Activated CD4-positive, alpha-beta T cell treated with anti-CD3 and anti-CD28 coated beads, Interleukin-2, amount 50 U/mL, for 4 hours (primary cell): ENCODE data around the gene CCDC187.

Source experiments
- DNase-seq, 2 experiments: peaks; one replicate each; pipeline ENCODE4 v3.0.0-alpha.2; 2020

The CCDC187 gene

DNA sequence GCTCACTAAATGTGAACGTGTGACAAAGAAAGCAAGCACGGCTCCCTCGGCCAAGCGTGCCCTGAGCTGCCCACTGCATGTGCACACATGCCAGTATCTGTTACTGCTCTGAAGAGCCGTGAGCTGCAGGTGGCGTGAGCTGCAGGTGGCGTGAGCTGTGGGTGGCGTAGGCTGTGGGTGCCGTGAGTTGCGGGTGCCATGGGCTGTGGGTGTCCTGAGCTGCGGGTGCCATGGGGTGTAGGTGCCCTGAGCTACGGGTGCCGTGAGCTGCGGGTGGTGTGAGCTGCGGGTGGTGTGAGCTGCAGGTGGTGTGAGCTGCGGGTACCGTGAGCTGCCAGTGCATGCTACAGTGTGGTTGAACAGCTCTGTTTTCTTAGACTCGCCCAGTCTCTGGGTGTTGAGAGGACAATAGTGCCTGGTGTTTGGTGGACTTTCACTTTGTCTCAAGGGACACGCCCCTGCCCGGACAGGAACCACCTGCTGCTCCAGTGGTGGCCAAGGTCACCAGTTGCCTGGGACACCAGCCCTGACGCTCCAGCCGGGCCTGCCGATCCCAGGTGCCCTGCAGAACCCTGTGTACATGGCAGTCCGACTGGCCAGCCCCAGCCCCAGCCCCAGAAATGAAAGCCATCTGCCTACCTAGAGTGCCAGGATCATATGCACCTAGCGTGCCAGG lies 6.7 kb downstream of the CCDC187 start:
- DNase-seq, result no peak

GRCh38 chr9:136296434-136297015 lies 7.4 kb downstream of the CCDC187 start:
- no peak for DNase-seq

DNA sequence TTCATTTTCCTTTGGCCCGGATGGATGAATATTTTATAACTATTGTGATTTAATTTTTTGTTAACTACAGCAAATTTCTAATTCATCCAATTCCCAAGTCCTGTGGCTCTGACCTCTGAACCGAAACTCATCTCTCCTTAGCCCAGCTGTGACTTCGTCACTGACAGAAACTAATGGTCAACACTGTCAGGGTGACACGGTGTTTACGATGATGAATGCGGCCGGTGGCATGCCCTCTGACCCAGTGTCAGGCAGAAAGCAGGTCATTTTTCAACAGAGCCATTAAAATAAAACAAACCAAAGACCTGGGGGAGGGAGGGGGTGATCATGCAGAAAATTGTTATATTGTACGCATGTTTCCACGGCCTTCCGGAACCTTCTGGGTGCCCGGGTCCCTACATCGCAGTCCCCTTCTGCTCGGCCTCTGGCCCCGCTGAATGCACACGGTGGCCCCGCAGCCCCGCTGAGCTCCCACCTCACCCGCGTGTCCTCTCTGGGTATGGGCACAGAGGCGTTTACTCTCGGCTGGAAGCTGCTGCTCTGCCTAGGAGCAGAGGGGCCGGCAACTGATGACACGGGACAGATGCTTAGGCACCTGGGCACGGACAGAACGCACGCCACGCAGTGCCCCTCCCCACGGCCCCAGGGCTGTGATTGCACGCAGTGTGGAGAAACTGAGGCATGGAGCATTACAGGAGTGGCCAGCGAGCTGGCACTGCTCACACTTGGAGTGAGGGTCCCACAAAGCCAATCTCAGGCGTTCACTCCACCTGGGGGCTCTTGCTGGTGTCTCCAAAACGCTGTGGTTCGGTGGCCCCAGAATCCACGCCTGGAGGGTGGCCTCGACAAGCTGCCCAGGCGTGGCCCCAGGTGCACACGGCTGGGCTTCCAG lies 8.1 kb downstream of the CCDC187 start:
- no peak for DNase-seq

DNA sequence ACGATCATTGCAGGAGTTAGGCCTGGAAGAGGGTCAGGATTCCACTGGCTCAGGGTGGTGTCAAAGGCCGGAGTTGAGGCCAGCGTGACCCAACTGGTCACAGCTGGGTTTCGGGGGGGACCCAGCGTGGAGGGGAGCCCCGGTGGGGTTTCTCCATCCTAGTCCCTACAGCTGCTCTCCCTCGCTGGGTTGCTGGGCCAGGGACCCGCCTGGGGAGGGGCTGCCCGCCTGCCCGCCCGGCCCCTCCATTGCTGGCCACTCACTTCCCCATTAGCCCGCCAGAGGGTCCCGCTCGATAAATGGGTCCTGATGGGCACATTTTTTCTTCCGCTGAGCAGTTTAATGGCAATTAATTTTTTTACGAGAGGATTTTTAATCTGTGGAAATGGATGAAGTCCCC lies 8.8 kb downstream of the CCDC187 start:
- DNase-seq, result no peak

DNA sequence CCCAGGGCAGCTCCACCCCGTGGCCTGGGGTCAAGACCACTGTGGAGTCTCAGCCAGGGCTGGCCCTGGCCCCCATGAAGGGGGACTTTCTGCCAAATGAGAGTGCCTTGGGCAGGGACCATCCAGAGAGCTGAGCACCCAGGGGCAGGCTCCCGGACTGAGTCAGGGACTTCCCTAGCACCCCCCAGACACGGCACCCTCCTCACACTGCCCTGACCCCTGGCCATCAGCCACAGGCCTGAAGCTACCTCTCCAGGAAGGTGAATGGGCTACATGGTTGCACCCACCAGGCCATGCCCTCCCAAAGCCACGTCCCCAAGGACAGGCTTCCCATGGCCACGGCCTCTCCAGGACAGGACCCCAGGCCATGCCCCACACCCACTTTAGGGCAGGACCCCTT lies 9.5 kb downstream of the CCDC187 start:
- no peak for DNase-seq

- no peak for DNase-seq
Observed at GRCh38 chr9:136293476-136294077, 10.3 kb downstream of the CCDC187 start.

- no peak for DNase-seq
Observed at GRCh38 chr9:136292591-136293448, 11.1 kb downstream of the CCDC187 start.

DNA sequence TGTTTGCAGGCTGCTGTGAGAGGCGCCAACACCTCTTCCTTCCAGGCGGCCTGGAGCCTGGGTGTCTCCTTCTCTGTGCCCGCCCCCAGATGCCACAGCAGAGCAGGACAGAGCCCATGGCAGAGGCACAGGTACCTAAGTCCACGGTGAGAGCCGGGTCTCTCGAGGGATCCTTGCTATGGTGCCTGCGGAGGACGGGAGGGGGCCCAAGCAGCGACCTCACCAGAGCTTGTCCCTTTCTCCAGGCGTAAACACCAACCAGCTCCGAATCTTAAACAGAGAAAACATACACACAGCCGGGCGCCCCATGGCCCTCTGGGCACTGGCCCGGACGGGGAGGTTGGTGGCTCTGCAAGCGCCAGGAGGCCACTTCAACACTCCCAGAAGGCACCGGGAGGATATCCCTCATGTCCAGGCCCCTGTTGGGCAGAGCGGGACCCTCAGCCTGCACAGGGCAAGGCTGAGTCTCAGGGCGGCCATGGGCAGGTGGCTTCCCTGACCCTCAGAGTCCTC lies 11.8 kb downstream of the CCDC187 start:
- no peak for DNase-seq

- DNase-seq, result no peak
Observed at GRCh38 chr9:136291306-136292025, 12.4 kb downstream of the CCDC187 start.

DNA sequence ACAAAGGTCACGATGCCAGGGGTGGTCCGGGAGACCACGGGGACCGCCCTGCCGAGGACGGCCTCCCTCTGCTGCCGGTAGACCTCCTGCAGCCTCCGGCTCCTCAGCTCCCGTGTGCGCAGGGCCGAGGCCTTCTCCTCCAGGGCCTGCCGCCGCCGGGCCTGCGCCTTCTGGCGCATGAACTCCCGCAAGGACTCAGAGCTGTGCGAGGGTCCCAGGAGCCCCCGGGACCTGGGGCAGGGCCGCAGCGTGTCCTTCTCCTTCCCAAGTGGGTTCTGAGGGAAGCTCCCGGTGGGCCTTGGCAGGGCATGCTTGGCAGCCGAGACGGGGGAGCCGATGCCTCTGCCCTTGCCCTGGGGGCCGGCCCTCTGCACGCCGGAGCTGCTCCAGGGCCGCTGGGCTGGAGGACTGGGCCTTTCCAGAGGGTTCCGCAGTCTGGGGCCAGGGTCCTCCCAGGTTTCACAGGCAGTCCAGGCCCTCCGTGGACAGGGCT lies 13.3 kb downstream of the CCDC187 start:
- DNase-seq, result no peak

DNA sequence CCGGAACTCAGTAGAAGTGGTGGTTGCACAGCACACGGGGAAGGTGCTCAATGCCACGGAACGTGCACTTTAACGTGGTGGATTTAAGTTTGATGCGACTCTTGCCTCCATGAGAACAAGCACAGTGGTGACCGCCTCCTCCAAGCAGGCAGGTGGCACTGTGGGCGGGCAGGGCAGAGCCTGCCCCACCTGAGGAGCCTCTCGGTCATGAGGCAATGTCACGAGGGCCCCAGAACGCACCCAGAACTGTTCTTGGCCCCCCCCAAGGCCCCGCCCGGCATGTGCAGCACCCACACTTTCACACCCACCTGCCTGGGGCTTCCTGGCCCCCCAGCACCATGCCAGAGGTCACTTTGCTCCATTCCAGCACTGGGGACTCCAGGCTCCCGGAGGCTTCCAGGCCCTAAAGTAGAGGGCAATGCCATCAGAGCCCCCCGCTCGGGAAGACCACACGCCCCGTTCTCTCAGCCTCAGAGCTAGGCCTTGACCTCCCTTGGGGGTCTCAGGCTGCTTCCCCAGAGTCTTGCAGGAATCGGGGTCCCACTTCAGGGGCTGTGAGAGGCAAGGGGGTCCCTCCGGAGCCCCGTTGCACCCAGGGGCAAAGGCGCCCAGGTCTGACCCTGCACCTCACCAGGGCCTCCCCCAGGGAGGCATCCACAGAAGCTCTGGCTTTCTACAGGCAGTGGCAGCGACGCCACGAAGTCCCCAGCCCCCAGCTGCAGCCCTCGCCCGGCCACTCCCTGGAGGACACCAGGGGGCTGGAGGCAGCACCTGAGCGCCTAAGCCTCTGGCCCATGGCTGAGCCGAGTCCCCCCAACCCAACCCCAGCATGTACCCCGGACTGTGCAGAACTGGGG lies 14.0 kb downstream of the CCDC187 start:
- DNase-seq, result no peak

DNA sequence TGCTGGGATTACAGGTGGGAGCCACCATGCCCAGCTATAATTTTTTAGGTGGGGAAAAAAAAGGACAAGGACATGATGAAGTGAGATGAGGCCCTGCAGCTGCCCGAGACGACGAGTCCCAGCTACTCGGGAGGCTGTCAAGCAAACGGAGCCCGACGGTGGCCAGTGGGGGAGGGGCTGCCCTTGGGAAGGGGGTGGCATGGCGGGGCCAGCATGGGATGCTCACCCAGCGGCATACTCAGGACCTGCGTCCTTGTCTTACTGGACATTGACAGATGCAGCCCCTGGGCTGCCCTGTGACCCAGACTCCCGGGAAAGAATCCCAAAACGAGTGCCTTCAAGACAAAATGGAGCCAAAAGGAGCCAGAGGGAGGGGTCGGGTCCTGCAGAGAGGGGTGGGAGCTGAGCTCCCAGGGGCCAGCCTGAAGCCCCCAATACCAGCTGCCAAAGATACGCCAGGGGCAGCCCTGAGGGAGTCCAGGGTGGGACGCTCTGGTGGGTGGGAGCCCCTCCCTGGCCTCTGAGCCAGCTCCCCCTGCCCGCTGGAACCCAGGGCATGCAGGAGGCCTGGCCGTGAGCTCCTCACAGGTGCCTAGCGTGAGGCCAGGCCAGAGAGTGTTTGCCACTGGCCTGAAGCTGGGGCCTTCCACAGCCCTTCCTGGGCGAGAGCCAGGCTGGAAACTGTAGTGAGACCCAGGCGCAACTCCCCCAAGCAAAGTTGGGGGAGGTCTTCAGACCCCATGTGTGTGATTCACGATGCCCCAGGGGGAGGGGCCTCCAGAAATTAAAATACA lies 15.7 kb downstream of the CCDC187 start:
- DNase-seq, result no peak

- no peak for DNase-seq
Observed at GRCh38 chr9:136286987-136287379, 16.9 kb downstream of the CCDC187 start.

GRCh38 chr9:136286359-136286986 lies 17.4 kb downstream of the CCDC187 start:
- no peak for DNase-seq

GRCh38 chr9:136285501-136286358 lies 18.2 kb downstream of the CCDC187 start:
- no peak for DNase-seq

DNA sequence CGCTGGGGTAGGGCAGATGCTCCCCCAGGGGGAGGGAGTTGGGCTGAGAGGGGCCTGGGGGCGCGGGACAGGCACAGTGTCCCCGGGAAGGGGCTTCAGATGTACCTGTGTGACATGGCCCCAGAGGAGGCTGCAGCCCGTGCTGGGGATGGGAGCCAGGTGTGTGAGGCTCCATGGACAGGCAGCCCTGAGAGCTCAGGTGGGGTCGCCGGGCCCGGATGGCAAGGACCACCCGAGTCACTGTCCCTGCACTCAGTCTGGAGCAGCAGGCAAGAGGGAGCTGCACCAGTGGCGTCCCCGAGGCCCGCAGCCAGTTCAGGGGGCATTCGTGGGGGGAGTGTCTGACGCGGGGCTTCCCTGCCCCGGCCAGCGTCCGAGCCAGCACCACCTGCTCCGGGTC lies 18.9 kb downstream of the CCDC187 start:
- no peak for DNase-seq

- DNase-seq, result no peak
Observed at GRCh38 chr9:136284311-136284710, 19.6 kb downstream of the CCDC187 start.
